H1 (cell line): Measurements from ENCODE around the gene DERL2. TPM values are rescaled to one million over a fixed set of nuclear protein-coding genes. Genes with fewer than 3 reads are reported as not detected.

Source experiments
- CTCF ChIA-PET: fragments of 300-600 bp; sonication (Branson Sonifier 250); formaldehyde crosslinking; loops from one replicate; lab custom pipeline; 2021; ENCODE audit not compliant: partially characterized antibody; lab: Charles Lee
- POLR2A ChIA-PET: fragments of 300-600 bp; sonication (Branson Sonifier 250); formaldehyde crosslinking; loops from one replicate; lab custom pipeline; 2021; ENCODE audit warnings: inconsistent platforms; ENCODE audit not compliant: partially characterized antibody; lab: Charles Lee
- DNase-seq, 2 experiments: peaks; one replicate each; pipeline versions ENCODE4 v3.0.0 to v3.0.0-alpha.2; 2010 to 2022; ENCODE audit warnings: low spot score in 2 of 2, low read depth in 1 of 2, mixed read lengths in 1 of 2
- FAIRE-seq: peaks from 2 replicates; lab custom pipeline; 2011; peaks lifted over from hg19 to GRCh38; lab: Jason Lieb, UNC
- H2AFZ ChIP-seq: 2 replicates; pipeline ENCODE4 v1.8.1; 2012; ENCODE audit warnings: low read length, inconsistent platforms
- H2AK5ac ChIP-seq: 2 replicates; pipeline ENCODE4 v1.6.1; 2013; ENCODE audit warnings: low read depth, low read length
- H2BK120ac ChIP-seq: replicated peaks from 2 replicates; pipeline ENCODE3; 2013; ENCODE audit warnings: low read depth, low read length, inconsistent platforms
- H2BK12ac ChIP-seq: 2 replicates; pipeline ENCODE4 v1.6.1; 2013; ENCODE audit warnings: low read depth, low read length
- H2BK15ac ChIP-seq: 2 replicates; pipeline ENCODE4 v1.6.1; 2013; ENCODE audit warnings: low read length
- H2BK20ac ChIP-seq: 2 replicates; pipeline ENCODE4 v1.6.1; 2013; ENCODE audit warnings: low read length
- H2BK5ac ChIP-seq: 2 replicates; pipeline ENCODE4 v1.6.1; 2013; ENCODE audit warnings: low read depth, low read length
- H3K14ac ChIP-seq: 2 replicates; pipeline ENCODE4 v1.6.1; 2013; ENCODE audit warnings: inconsistent platforms; ENCODE audit not compliant: insufficient read length
- H3K18ac ChIP-seq: 2 replicates; pipeline ENCODE4 v1.6.1; 2013; ENCODE audit warnings: low read length; ENCODE audit errors: extremely low read depth
- H3K23ac ChIP-seq: 2 replicates; pipeline ENCODE4 v1.6.1; 2013; ENCODE audit warnings: inconsistent platforms; ENCODE audit not compliant: insufficient read length
- H3K23me2 ChIP-seq: 2 replicates; pipeline ENCODE4 v1.6.1; 2013; ENCODE audit warnings: low read depth, low read length
- H3K27ac ChIP-seq: 2 replicates; pipeline ENCODE4 v1.6.1; 2011; ENCODE audit warnings: low read depth, low read length, inconsistent platforms
- H3K27me3 ChIP-seq, 4 experiments: replicated peaks in 1 of 4; 1 replicate in 1 of 4; 2 replicates in 3 of 4; pipeline versions ENCODE4 v1.6.1 to v1.8.1; 2011 to 2013; ENCODE audit warnings: low read length in 3 of 4, mild to moderate bottlenecking in 3 of 4, inconsistent platforms in 2 of 4, mixed read lengths in 2 of 4, moderate library complexity in 1 of 4; ENCODE audit not compliant: control insufficient read depth in 3 of 4, insufficient read depth in 3 of 4; ENCODE audit errors: extremely low read depth in 1 of 4
- H3K36me3 ChIP-seq, 4 experiments: 2 replicates each; pipeline versions ENCODE4 v1.6.1 to v1.8.1; 2011 to 2013; ENCODE audit warnings: mild to moderate bottlenecking in 4 of 4, low read length in 3 of 4, moderate library complexity in 2 of 4, control low read depth in 1 of 4, inconsistent platforms in 1 of 4; ENCODE audit not compliant: insufficient read depth in 4 of 4, control insufficient read depth in 2 of 4
- H3K4ac ChIP-seq: replicated peaks from 2 replicates; pipeline ENCODE3; 2013; ENCODE audit warnings: low read length, low read depth, mixed read lengths, inconsistent platforms; ENCODE audit not compliant: insufficient read length
- H3K4me1 ChIP-seq, 4 experiments: replicated peaks in 1 of 4; 1 replicate in 1 of 4; 2 replicates in 3 of 4; pipeline versions ENCODE4 v1.6.1 to v1.8.1; 2011 to 2013; ENCODE audit warnings: low read length in 3 of 4, inconsistent platforms in 2 of 4, mixed read lengths in 1 of 4; ENCODE audit not compliant: insufficient read depth in 4 of 4, control insufficient read depth in 3 of 4
- H3K4me2 ChIP-seq, 2 experiments: 2 replicates each; pipeline versions ENCODE4 v1.6.1 to v1.8.1; 2011 to 2013; ENCODE audit warnings: low read depth in 2 of 2, low read length in 2 of 2, control low read depth in 1 of 2, inconsistent platforms in 1 of 2, mild to moderate bottlenecking in 1 of 2; ENCODE audit not compliant: insufficient read depth in 1 of 2
- H3K4me3 ChIP-seq, 4 experiments: fragments of 200-600, 300-600 bp in 1 of 4; sonication (generic), shearing (Covaris generic), sonication (Bioruptor Twin) in 1 of 4; 2 replicates each; pipeline versions ENCODE4 v1.5.1 to v1.8.1; 2011 to 2016; ENCODE audit warnings: low read length in 4 of 4, low read depth in 3 of 4, control low read depth in 2 of 4, inconsistent platforms in 2 of 4, mild to moderate bottlenecking in 2 of 4, mixed read lengths in 1 of 4, moderate library complexity in 1 of 4; ENCODE audit not compliant: insufficient read depth in 2 of 4; ENCODE audit errors: extremely low read depth in 1 of 4
- H3K56ac ChIP-seq: replicated peaks from 2 replicates; pipeline ENCODE3; 2013; ENCODE audit warnings: low read depth, mild to moderate bottlenecking, mixed read lengths, low read length, inconsistent platforms; ENCODE audit not compliant: insufficient read length
- H3K79me1 ChIP-seq: 2 replicates; pipeline ENCODE4 v1.6.1; 2013; ENCODE audit warnings: low read depth, low read length, control low read depth
- H3K79me2 ChIP-seq, 2 experiments: 2 replicates each; pipeline versions ENCODE4 v1.6.1 to v1.8.1; 2012 to 2013; ENCODE audit warnings: low read length in 2 of 2, mild to moderate bottlenecking in 2 of 2, inconsistent platforms in 1 of 2; ENCODE audit not compliant: insufficient read depth in 2 of 2, control insufficient read depth in 1 of 2
- H3K9ac ChIP-seq, 4 experiments: replicated peaks in 1 of 4; 1 replicate in 1 of 4; 2 replicates in 3 of 4; pipeline versions ENCODE4 v1.6.1 to v1.8.1; 2011 to 2013; ENCODE audit warnings: low read depth in 3 of 4, low read length in 3 of 4, control low read depth in 2 of 4, mild to moderate bottlenecking in 2 of 4, moderate library complexity in 2 of 4, inconsistent platforms in 1 of 4; ENCODE audit errors: extremely low read depth in 1 of 4
- H3K9me3 ChIP-seq, 2 experiments: 2 replicates each; pipeline versions ENCODE4 v1.6.1 to v1.8.1; 2012 to 2013; ENCODE audit warnings: mild to moderate bottlenecking in 2 of 2, moderate library complexity in 2 of 2, control low read depth in 1 of 2, inconsistent platforms in 1 of 2, low read depth in 1 of 2, low read length in 1 of 2, mixed read lengths in 1 of 2; ENCODE audit not compliant: insufficient read depth in 2 of 2
- H4K20me1 ChIP-seq, 2 experiments: replicated peaks in 1 of 2; 2 replicates each; pipeline versions ENCODE3 to v1.8.1; 2011 to 2013; ENCODE audit warnings: inconsistent platforms in 2 of 2, low read length in 2 of 2, mild to moderate bottlenecking in 1 of 2; ENCODE audit not compliant: insufficient read depth in 2 of 2, control insufficient read depth in 1 of 2
- H4K5ac ChIP-seq: 2 replicates; pipeline ENCODE4 v1.6.1; 2013; ENCODE audit warnings: low read length, low read depth, mixed read lengths, inconsistent platforms; ENCODE audit not compliant: insufficient read length
- H4K8ac ChIP-seq: 2 replicates; pipeline ENCODE4 v1.8.0; 2013; ENCODE audit warnings: mild to moderate bottlenecking, moderate library complexity, low read length, inconsistent platforms; ENCODE audit not compliant: insufficient read depth; ENCODE audit errors: extremely low read depth
- H4K91ac ChIP-seq: replicated peaks from 2 replicates; pipeline ENCODE3; 2013; ENCODE audit warnings: low read length, mixed read lengths, inconsistent platforms; ENCODE audit not compliant: insufficient read length
- EZH2 ChIP-seq: fragments of 200-600 bp; sonication (generic); IDR thresholded peaks from 2 replicates; pipeline ENCODE4 v1.7.1; 2012; ENCODE audit warnings: low read depth, mild to moderate bottlenecking, moderate library complexity, low read length, inconsistent platforms; ENCODE audit not compliant: severe bottlenecking
- KDM4A ChIP-seq: IDR thresholded peaks from one replicate; pipeline ENCODE4 v1.7.1; 2012; ENCODE audit warnings: low read depth, mild to moderate bottlenecking, moderate library complexity, low read length, inconsistent platforms; ENCODE audit not compliant: severe bottlenecking
- RNF2 ChIP-seq: fragments of 200-900, 300-1000 bp; sonication (generic); IDR thresholded peaks from 2 replicates; pipeline ENCODE4 v1.7.1; 2016; ENCODE audit warnings: borderline replicate concordance, low read depth, mild to moderate bottlenecking, antibody characterized with exemption, low read length; ENCODE audit not compliant: poor library complexity, severe bottlenecking; ENCODE audit errors: missing control alignments
- SIN3A ChIP-seq, 2 experiments: IDR thresholded peaks in 1 of 2; conservative IDR thresholded peaks in 1 of 2; 2 replicates each; pipeline ENCODE4 v1.6.1; 2011 to 2012; ENCODE audit warnings: low read length in 2 of 2, improper control_type of control experiment in 1 of 2, low read depth in 1 of 2, mild to moderate bottlenecking in 1 of 2
- WGBS, 2 experiments: shearing (Covaris generic) in 1 of 2; methylation state at CpG; one replicate each; pipeline versions ENCODE4 v1.1.6 to v1.1.7; 2013 to 2015; ENCODE audit warnings: low lambda C conversion rate in 2 of 2, mixed read lengths in 2 of 2, inconsistent platforms in 1 of 2, low coverage in 1 of 2, missing lambda C conversion rate in 1 of 2; ENCODE audit not compliant: insufficient replicate concordance in 2 of 2, insufficient coverage in 1 of 2, insufficient read length in 1 of 2; ENCODE audit errors: extremely low coverage in 1 of 2, missing lambda C conversion rate in 1 of 2; 5-methylcytosine and 5-hydroxymethylcytosine counted together
- polyA plus RNA-seq, 7 experiments: library from polyadenylated mRNA; depleted of rRNA in 3 of 7; stranded (reverse) in 5 of 7; unstranded in 2 of 7; fragments of >200 nt in 5 of 7; fragments of 200-250 nt in 2 of 7; gene quantifications; 1 replicate in 5 of 7; 2 replicates in 1 of 7; 4 replicates in 1 of 7; pipeline versions ENCODE4 v1.2.1 to v1.2.3, GENCODE V29; 2011 to 2013; ENCODE audit warnings: missing spikeins in 2 of 7, mixed read lengths in 2 of 7
- total RNA-seq: library from RNA; stranded (reverse); fragmentation: NEBNext Ultra II Directional; extraction: Animal tissue kit (Norgen Biotek cat#: 25700); gene quantifications from 2 replicates; pipeline ENCODE4 v1.2.1, GENCODE V29; 2021

The DERL2 gene
- total and polyA plus RNA-seq, 2 of the 8 experiments (the other 6 are each of a cell fraction or from before 2014, with no cell fraction given) = 55.3 to 58.4 TPM

DNA sequence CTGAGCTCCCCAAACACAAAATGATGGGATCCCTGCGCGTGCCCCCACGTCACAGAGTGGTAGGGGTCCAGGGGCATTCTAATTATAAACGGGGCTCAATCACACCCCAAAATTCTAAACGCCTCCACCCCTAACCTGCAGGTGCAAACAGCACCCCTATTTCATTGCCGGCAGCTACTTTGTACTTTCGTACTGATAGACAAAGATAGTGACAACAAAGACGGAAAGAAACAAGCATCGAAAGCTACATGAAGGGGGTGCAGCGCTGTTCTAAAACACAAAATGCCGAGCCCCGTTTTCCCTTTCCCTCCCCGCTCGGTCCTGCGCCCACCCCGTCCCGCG is 14.2 kb upstream of the DERL2 start:
- Histone ChIP-seq H3K18ac (no peak overlapping the region; the same call in 1 of the 2 replicates), H3K4me2 (peak overlapping the region; percentile 86 to 98), H3K79me1 (no peaks in the 10 kb centered on the region), H3K14ac (no peak overlapping the region), H4K91ac (no peak overlapping the region), H2BK15ac (no peak overlapping the region), H2BK120ac (no peak overlapping the region), H3K56ac (no peak overlapping the region), H3K23ac (no peak overlapping the region), H3K9me3 (no peaks in the 10 kb centered on the region), H3K27me3 (peaks cover 7 to 40% (median 25%) of the 10 kb centered on the region in 4 experiments), H2BK5ac (no peak overlapping the region), H3K23me2 (peaks cover 17% of the 10 kb centered on the region; the same call in 1 of the 2 replicates), H3K4ac (no peak overlapping the region), H3K4me3 (peak overlapping the region; percentile 54 to 66 (median 61)), H3K27ac (no peak overlapping the region), H2AFZ (0 out of 2 replicates have a peak overlapping the region, but pooled peaks have one; percentile 15), H3K36me3 (no peaks in the 10 kb centered on the region), H3K79me2 (no peaks in the 10 kb centered on the region), H3K4me1 (peaks cover 0 to 8% (median 4%) of the 10 kb centered on the region in 4 experiments; a peak in 3 of 7 replicates), H2BK20ac (no peak overlapping the region), H3K9ac (peak overlapping the region in 3 of 4 experiments; percentile 12 to 25 (median 19); a peak in 4 of 7 replicates), H4K5ac (no peak overlapping the region), H2BK12ac (no peak overlapping the region), H4K8ac (peak overlapping the region; percentile 16; the same call in 1 of the 2 replicates), H4K20me1 (peaks cover 0 to 2% of the 10 kb centered on the region in 2 experiments), H2AK5ac (no peak overlapping the region)
- TF ChIP-seq RNF2 = no peak
- 0 out of 4 replicates have a peak, but pooled peaks of 1 of the 2 experiments have one; percentile 26 for TF ChIP-seq SIN3A (conservative IDR thresholded peaks at IDR 0.05 in 1 of 2, IDR thresholded peaks at IDR 0.05 in 1 of 2; ENCODE audit: low read depth in 1 of 2, low read length in 2 of 2)
- peak; percentile 71 for TF ChIP-seq KDM4A
- TF ChIP-seq EZH2 = peak; percentile 45
- DNase-seq = no peak
- FAIRE-seq = no peak
- POLR2A ChIA-PET = interaction anchor here (1.2 to 4.1 kb wide), 7 partner anchors 8 to 81 kb away, joined by 3 to 69 read pairs (median 6); partner anchors contain the start of genes DERL2, DHX33, MIS12 and NUP88
- CTCF ChIA-PET = interaction anchor here (1.0 to 1.4 kb wide), 5 partner anchors 15 to 69 kb away, joined by 3 to 5 read pairs (median 3); partner anchors contain the start of gene DERL2
- WGBS, 2 experiments = 1% methylated on average over 14 of the region's 18 CpGs; no CpG with 5 or more reads in 1 of the 2 experiments
